Embryonic facial prominence (tissue), 1 donor: Measurements from ENCODE around the gene POU5F2.

Experiments used
- DNase-seq: peaks from one replicate; pipeline ENCODE4 v3.0.0-alpha.2; 2016; ENCODE audit errors: extremely low spot score

The POU5F2 gene

DNA sequence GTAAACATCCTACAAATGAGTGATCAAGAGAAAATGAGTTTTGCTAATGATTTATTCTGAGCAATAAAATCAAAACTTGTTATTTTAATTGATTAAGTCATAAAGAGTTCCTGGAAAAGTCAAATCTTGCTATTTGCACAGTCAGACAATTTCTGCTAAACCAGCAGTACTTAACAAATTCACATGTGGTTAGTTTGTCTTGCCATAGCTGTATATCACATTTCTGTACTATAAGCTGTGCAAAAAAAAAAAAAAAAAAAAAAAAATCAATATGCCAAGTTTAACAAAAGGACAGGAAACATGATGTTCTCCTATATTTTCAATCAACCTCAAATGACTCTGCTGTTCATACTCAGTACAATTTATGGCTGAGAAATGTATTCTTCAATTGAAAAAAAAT, 24.9 kb downstream of the POU5F2 start:
- no peak for DNase-seq

DNA sequence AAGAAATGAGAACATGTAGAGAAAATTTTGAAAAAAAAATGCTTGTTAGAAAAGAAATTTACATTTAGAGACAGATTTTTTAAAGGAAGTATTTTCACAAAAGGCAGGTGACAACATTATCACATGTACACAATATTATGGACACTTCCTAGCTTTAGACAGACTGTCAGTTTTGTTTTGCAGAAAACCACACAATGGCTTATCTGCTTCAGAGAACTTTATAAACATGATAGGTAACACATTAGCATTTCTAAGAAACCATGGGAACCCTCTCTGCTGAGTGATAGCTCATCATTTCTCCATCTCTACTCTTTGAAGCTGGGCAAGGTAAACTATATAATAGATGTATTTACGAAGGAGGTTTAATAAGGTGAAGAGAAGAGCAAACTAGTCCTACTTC, 25.6 kb downstream of the POU5F2 start:
- DNase-seq = no peak

DNA sequence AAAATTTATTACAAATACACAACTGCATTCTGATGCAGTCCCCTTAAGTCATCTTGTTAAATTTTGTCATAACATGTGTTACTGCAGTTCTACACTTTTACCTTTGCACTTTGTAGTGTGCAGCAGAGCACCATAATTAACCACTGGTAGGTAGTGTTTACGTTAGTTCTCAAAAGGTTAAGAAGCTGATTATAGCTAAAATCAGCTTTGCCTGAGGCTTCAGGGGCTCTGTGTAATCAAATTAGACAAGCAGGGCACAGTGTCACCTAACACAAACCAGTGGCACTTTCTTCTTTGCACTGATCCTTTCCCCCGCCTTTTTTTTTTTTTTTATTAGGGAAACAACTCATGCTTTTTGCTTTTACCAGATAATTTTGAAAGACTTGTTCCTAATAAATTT, 26.1 kb downstream of the POU5F2 start:
- no peak for DNase-seq

DNA sequence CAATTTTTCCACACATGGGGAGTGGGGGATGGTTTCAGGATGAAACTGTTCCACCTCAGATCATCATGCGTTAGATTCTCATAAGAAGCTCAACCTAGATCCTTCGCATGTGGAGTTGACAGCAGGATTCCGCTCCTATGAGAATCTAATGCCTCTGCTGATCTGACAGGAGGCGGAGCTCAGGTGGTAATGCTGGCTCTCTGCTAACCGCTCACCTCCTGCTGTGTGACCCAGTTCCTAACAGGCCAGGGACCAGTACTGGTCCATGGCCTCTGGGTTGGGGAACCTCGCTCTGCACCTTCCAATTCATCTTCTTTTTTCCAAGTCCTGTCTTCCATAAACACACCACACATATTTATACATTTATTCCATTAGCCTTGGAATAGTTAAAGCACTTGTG, 33.0 kb downstream of the POU5F2 start:
- DNase-seq = no peak

DNA sequence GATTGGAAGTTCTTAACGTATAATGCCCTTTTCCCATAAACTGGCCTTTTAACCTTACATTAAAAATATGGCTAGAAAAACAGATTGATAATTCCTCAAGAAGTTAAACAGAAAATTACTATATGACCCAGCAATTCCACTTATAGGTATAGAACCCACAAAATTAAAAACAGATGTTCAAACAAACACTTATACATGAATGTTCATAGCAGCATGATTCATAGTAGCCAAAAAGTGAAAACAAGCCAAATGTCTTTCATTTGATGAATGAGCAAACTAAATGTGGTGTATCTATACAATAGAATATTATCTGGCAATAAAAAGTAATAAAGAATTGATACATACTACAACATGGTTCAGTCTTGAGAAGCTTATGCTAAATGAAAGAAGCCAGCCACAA, 35.5 kb downstream of the POU5F2 start:
- DNase-seq = no peak

DNA sequence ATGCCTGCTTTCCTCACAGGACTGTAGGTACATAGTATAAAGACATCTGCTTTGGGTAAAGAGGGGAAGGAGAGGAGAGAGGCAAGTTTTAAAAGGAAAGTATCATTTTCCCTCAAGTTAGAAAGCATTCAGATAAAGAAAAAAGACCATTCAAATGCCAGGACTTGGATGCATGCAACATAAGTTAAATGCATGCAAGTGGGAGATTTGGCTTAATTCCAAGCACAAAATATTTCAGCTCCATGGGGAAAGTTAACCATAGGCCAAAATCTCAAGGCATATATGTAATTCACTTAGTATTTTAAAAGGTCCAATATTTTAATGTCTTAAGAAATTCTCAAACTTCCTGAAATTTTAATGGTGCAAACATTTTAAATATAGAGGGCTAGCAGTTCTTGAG, 36.4 kb downstream of the POU5F2 start:
- DNase-seq = no peak

DNA sequence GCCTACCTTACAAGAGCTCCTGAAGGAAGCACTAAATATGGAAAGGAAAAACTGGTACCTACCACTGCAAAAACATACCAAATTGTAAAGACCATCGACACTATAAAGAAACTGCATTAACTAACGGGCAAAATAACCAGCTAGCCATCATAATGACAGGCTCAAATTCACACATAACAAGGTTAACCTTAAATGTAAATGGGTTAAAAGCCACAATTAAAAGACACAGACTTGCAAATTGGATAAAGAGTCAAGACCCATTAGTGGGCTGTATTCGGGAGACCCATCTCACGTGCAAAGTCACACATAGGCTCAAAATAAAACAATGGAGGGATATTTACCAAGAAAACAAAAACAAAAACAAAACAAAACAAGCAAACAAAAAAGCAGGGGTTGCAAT, 49.4 kb downstream of the POU5F2 start:
- DNase-seq = no peak
